Endothelial cell of umbilical vein (primary cell): ENCODE measurements around the gene REPIN1.

Experiments
- CTCF ChIP-seq, 2 donors: IDR thresholded peaks; 1 replicate in 1 of 2; 2 replicates in 1 of 2; pipeline ENCODE4 v1.5.1; 2011; ENCODE audit warnings: low read length in 2 of 2, mild to moderate bottlenecking in 2 of 2, moderate library complexity in 2 of 2, control low read depth in 1 of 2, inconsistent platforms in 1 of 2, low read depth in 1 of 2; ENCODE audit not compliant: insufficient read depth in 1 of 2; ENCODE audit errors: extremely low read depth in 1 of 2
- EZH2 ChIP-seq: IDR thresholded peaks from 2 replicates; pipeline ENCODE4 v1.6.1; 2012; ENCODE audit warnings: borderline replicate concordance, low read depth, mild to moderate bottlenecking, moderate library complexity, low read length, inconsistent platforms; ENCODE audit not compliant: severe bottlenecking
- GATA2 ChIP-seq: IDR thresholded peaks from 2 replicates; pipeline ENCODE4 v1.7.0; 2011; ENCODE audit warnings: low read depth, mild to moderate bottlenecking, moderate library complexity, mixed read lengths, low read length; ENCODE audit not compliant: insufficient read length, insufficient read depth
- MAX ChIP-seq: IDR thresholded peaks from 2 replicates; pipeline ENCODE4 v1.6.1; 2011; ENCODE audit not compliant: insufficient read depth, insufficient read length
- POLR2A ChIP-seq: IDR thresholded peaks from 2 replicates; pipeline ENCODE4 v1.6.1; 2012; ENCODE audit warnings: low read depth, mild to moderate bottlenecking, control low read depth, low read length
- POLR2AphosphoS5 ChIP-seq: IDR thresholded peaks from 2 replicates; pipeline ENCODE4 v1.6.1; 2012; ENCODE audit warnings: low read depth, mild to moderate bottlenecking, control low read depth, low read length, moderate library complexity; ENCODE audit not compliant: insufficient read depth

- no peak for TF ChIP-seq MAX
- no peak for TF ChIP-seq CTCF (IDR thresholded peaks at IDR 0.05; ENCODE audit: extremely low read depth in 1 of 2, insufficient read depth in 1 of 2, low read depth in 1 of 2, low read length in 2 of 2)
- no peak for TF ChIP-seq POLR2A
- no peak for TF ChIP-seq GATA2
- no peak for TF ChIP-seq POLR2AphosphoS5
- TF ChIP-seq EZH2: no peak
Observed at GRCh38 chr7:150322833-150323681, 45.6 kb upstream of the REPIN1 start, which contains the start of the genes ACTR3C and LRRC61.
